ENCODE results near the gene CGB2. TPM values are rescaled to one million over a fixed set of nuclear protein-coding genes. Genes with fewer than 3 reads are reported as not detected.

Gene CGB2
- total RNA-seq, result not detected in 2 replicates

- peak in 1 of 2 donors; percentile 19 for DNase-seq (ENCODE audit: low read depth in 2 of 2)
These were observed at the start of gene CGB2 for GRCh38 chr19:49031642-49032301. CGB2 (plus strand) TSS chr19:49031890; CDS start chr19:49032096, 206 bp downstream.

DNA sequence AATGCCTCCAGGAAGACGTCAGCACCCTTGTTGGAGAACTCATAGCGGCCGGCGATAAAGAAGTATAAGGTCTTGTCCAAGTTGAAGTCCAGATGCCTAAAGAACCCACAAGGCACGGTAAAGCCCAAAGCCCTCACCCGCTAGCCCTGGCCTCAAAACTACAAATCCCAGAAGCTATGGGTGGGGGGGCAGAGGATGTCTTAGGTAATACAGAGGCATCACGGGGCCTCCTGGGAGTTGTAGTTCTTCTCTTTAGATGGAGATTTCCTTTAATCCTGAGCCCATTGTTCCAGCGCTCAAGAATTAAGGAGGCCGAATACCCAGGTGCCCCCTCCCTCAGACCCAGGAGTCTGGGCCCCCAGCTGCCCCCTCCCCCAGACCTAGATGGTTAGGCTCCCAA is 49.4 kb upstream of the CGB2 start:
- DNase-seq (ENCODE audit: low read depth in 2 of 2), result no peak

- DNase-seq (ENCODE audit: low read depth in 2 of 2), result no peak
These were observed 46.0 kb upstream of the CGB2 start for GRCh38 chr19:48985711-48986110.

DNA sequence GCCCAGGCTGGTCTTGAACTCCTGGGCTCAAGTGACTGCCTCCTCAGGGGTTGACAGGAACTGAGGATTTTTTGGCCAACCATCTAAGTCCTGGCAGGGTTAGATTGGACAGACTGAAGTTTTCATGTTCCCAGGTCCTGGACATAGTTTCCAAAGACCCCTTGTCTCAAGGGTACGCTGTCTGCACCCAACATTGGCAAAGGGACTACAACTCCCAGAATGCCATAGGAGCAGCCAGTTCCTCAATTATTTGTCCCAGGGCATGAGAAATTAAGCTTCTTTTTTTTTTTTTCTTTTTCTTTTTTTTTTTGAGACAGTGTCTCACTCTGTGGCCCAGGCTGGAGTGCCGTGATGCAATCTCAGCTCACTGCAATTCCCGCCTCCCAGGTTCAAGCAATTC is 45.5 kb upstream of the CGB2 start:
- no peak for DNase-seq (ENCODE audit: low read depth in 2 of 2)

DNA sequence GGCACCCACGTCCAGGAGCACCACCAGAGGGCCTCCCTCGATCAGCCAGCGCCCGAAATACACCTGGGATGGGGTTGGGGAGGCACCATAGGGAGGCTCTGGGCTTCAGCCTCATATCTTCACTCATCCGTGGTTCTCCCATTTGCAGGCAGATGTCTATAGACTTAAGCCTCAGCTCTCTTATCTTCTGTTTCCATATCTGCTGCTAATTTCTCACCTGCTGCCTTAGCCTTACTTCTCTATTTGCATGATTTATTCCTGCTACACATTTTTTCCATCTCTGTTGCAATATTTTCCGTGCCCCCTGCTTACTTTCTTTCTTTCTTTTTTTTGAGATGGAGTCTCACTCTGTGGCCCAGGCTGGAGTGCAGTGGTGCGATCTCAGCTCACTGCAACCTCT is 44.4 kb upstream of the CGB2 start:
- no peak for DNase-seq (ENCODE audit: low read depth in 2 of 2)

DNA sequence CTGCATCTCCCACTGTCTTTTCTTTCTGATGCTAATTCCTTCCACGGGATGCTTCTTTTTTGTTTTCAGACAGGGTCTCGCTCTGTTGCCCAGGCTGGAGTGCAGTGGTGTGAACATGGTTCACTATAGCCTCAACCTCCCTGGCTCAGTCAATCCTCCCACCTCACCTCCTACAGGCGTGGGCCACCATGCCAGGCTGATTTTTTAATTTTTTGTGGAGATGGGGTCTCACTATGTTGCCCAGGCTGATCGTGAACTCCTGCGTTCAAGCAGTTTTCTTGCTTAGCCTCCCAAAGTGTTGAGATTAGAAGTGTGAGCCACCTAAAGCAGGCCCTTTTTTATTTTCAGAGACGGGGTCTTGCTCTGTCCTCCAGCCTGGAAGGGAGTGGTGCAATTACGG is 43.4 kb upstream of the CGB2 start:
- DNase-seq (ENCODE audit: low read depth in 2 of 2), result no peak

- no peak for DNase-seq (ENCODE audit: low read depth in 2 of 2)
These were observed 42.8 kb upstream of the CGB2 start for GRCh38 chr19:48988860-48989259.

- DNase-seq (ENCODE audit: low read depth in 2 of 2), result no peak
These were observed 41.9 kb upstream of the CGB2 start for GRCh38 chr19:48989701-48990291.

DNA sequence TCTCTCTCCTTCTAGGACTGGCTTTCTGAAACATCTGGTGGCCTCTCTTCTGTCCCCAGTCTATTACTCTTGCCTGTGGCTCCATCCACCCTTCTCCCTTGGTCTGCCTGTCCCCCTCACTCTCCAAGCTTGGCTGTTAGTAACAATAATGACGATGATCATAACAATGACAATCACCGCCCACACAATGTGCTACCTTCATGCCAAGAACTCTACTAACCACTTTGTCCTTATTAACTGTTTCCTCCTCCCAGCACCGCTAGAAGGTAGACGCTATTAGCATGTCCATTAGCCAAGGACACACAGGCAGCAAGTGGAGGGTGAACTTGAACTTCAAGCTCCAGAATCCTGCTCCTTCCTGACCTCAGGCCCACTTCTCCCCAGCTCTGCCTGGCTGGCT is 41.3 kb upstream of the CGB2 start:
- peak in 1 of 2 donors; percentile 47 for DNase-seq (ENCODE audit: low read depth in 2 of 2)

- no peak for DNase-seq (ENCODE audit: low read depth in 2 of 2)
These were observed 40.6 kb upstream of the CGB2 start for GRCh38 chr19:48991011-48991609.

- peak; percentile 19 to 81 for DNase-seq (ENCODE audit: low read depth in 2 of 2)
These were observed 39.7 kb upstream of the CGB2 start for GRCh38 chr19:48991873-48992580.

- peak in 1 of 2 donors; percentile 10 for DNase-seq (ENCODE audit: low read depth in 2 of 2)
These were observed 39.0 kb upstream of the CGB2 start for GRCh38 chr19:48992581-48993174.

- peak; percentile 99 for DNase-seq (ENCODE audit: low read depth in 2 of 2)
These were observed 38.3 kb upstream of the CGB2 start, which contains the start of the genes GYS1 and RUVBL2 for GRCh38 chr19:48993175-48994034. GYS1 (minus strand) TSS chr19:48993309; CDS start chr19:48993112, 197 bp downstream. RUVBL2 (plus strand) TSS chr19:48993887; CDS start chr19:48993912, 25 bp downstream.

DNA sequence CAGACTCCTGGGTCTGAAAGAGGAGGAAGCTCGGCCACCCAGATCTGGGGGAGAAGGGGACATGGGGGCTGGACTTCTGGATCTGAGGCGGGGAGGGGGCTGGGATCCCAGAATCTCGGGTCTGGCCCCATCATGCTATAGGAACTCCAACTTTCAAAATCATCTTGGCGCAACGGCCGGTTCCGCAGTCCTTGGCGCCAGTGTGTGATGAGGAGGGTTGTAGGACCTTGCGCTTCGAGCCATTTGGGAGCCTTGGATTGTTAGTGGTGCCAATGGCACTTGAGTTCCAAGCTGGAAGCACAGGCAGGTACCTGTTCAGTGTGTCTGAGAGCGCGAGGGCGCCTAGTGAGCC is 37.7 kb upstream of the CGB2 start:
- no peak for DNase-seq (ENCODE audit: low read depth in 2 of 2)

- DNase-seq (ENCODE audit: low read depth in 2 of 2), result peak; percentile 66 to 69
These were observed 33.7 kb upstream of the CGB2 start for GRCh38 chr19:48997972-48998371.

GRCh38 chr19:48999481-49000325 is 32.0 kb upstream of the CGB2 start:
- DNase-seq (ENCODE audit: low read depth in 2 of 2), result peak; percentile 82 to 86

DNA sequence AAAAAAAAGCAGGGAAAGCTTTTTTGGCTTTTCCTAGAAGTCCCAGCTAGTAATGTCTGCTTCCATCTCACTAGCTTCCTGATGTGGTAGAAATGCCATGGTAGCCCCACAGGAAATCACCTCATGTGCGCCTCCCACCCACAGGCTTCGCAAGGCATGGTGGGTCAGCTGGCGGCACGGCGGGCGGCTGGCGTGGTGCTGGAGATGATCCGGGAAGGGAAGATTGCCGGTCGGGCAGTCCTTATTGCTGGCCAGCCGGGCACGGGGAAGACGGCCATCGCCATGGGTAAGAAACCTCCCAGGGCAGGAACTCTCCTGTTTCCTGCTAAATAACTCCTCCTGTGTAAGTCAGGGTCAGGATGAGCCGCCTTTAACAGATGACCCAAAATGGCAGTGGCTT is 27.6 kb upstream of the CGB2 start:
- no peak for DNase-seq (ENCODE audit: low read depth in 2 of 2)

GRCh38 chr19:49004964-49005614 is 26.6 kb upstream of the CGB2 start:
- DNase-seq (ENCODE audit: low read depth in 2 of 2), result no peak

DNA sequence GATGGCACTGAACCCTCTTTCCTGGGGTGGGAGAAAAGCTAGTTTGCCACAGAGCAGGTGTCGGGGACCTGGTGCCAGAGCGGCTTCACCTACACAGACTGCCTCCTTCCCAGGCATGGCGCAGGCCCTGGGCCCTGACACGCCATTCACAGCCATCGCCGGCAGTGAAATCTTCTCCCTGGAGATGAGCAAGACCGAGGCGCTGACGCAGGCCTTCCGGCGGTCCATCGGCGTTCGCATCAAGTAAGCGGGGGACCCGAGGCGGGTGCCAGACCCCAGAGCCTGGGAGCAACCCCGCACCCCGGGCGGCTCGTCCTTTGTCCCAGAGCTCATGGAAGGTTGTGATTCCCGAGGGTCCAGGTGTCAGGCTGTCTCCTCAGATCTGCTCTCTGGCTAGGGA is 24.8 kb upstream of the CGB2 start:
- no peak for DNase-seq (ENCODE audit: low read depth in 2 of 2)

Data from lung microvascular endothelial cell (primary cell).